ENCODE results near the gene SAMD4B.

The SAMD4B gene

DNA sequence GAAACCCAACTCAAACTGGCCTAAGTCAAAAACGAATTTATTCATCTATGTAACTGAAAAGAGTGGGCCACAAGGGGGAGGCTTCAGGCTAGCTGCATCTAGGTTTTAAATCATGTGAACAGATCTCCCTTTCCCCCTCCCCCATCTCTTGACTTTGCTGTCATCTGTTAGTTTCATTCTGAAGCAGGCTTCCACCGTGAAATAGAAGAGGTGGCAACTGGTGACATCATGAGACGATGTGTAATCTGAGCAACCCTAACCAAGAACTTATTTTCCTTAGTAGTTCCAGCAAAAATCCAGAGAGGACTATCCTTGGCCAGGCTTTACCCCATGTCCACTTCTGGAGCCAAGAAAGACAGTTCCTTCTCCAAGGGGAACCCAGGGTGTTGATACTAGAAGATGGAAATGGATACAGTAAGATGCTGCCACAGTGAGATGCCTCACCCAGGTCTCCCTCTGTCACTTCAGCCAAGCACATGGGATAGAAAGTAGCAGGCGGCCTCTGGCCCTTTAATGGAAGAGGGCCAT lies 9.4 kb downstream of the SAMD4B start:
- no peak for DNase-seq (ENCODE audit: extremely low read depth, low read depth)
- TF ChIP-seq, protein P1, sequence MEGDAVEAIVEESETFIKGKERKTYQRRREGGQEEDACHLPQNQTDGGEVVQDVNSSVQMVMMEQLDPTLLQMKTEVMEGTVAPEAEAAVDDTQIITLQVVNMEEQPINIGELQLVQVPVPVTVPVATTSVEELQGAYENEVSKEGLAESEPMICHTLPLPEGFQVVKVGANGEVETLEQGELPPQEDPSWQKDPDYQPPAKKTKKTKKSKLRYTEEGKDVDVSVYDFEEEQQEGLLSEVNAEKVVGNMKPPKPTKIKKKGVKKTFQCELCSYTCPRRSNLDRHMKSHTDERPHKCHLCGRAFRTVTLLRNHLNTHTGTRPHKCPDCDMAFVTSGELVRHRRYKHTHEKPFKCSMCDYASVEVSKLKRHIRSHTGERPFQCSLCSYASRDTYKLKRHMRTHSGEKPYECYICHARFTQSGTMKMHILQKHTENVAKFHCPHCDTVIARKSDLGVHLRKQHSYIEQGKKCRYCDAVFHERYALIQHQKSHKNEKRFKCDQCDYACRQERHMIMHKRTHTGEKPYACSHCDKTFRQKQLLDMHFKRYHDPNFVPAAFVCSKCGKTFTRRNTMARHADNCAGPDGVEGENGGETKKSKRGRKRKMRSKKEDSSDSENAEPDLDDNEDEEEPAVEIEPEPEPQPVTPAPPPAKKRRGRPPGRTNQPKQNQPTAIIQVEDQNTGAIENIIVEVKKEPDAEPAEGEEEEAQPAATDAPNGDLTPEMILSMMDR (IDR thresholded peaks at IDR 0.05; ENCODE audit: low read depth, low read length), result peak; percentile 10

DNA sequence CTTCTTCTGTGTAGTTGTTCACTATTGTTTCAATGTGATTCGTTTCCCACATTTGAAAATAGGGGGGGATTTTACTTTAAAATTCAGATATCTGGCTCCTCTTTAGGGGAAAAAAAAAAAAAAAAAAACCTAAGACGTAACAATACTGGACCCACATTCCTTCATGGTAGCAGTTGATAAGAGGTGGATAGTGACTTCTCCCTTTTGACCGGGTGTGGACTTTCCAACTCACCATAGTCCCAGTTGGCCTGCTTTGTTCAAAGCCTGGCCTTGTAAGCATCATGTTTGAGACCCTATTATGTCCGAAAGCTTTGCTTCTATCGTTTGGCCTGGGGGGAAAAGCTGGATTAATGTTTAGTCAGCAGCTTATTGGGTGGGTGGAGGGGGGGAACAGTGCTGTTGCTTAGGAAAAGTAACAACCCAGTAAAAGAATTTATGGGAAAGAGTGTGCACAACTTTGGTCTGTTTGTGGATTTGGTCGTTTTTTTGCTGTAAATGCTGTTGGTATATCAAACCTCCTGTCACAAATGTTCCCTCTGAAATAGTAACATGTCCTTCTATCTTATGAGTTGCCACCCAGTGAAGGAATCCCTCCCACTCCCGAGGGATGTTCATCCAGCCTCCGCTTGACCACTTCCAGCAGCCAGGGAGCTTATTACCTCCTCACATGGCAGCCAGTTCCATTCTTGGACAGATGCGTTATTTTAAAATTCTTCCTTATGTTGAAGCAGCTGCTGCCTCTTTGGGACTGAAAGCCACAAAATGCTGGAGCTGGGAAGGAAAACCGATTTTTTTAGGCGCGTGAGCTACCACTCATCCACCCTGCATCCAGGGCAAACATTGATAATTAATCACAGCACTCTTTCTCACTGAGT lies 10.4 kb downstream of the SAMD4B start:
- TF ChIP-seq, protein P1 (IDR thresholded peaks at IDR 0.05; ENCODE audit: low read depth, low read length), result no peak
- DNase-seq (ENCODE audit: extremely low read depth, low read depth), result no peak

DNA sequence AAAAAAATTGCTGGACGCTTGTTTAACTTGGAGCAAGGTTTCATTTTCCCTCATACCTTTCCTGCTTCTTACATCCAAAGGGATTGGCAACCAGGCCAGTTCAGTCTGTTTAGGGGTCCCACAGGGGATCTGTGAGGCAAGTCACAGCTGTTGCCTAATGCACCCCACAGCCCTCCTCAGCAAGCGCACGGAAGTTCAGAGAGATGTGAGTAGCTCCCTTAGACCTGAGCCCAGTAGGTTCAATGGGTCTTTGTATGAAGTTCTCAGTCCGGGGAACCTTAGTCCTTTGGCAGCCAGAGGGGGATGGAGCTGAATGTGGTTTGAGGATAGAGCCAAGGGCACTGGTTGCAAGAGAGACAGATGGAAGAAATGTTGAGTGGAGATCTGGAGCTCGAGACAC lies 13.0 kb downstream of the SAMD4B start:
- TF ChIP-seq, protein P1 (IDR thresholded peaks at IDR 0.05; ENCODE audit: low read depth, low read length), result no peak
- no peak for DNase-seq (ENCODE audit: extremely low read depth, low read depth)

DNA sequence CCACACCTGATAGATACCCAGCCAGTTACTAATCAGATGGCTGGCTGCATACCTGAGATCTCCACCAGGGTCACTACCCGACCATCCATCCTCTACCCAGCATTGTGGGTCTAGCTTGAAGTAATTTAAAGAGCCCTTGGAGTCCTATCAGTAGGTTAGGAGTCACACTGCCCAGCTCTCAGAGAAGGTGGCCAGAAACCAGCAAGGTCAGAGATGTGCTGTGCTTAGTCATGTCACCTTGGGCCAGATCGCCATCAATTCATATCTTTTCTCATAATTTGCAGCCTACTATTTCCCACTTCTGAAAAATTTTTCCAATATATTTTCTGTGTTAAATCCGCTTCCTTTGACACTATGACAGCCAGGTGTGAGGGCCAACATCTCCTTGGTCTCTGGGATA lies 13.9 kb downstream of the SAMD4B start:
- TF ChIP-seq, protein P1 (IDR thresholded peaks at IDR 0.05; ENCODE audit: low read depth, low read length), result no peak

DNA sequence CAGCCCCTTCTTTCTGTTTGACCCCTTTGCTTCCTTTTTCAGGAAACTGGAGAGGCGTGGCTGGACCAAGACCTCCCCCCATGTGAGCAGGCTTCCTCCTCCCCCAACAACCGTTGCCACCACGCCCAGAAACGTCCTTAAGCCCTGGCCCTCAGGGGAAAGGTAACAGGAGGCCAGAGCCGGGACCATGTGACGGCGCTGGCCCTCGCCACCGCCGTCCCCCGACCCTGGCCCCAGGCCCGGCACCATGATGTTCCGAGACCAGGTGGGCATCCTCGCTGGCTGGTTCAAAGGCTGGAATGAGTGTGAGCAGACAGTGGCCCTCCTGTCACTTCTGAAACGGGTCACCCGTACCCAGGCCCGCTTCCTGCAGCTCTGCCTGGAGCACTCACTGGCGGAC lies 14.4 kb downstream of the SAMD4B start:
- TF ChIP-seq, protein P1 (IDR thresholded peaks at IDR 0.05; ENCODE audit: low read depth, low read length), result no peak
- no peak for DNase-seq (ENCODE audit: extremely low read depth, low read depth)

More for the DNA sequence above, 13.9 kb downstream of the SAMD4B start:
- no peak for DNase-seq (ENCODE audit: extremely low read depth, low read depth)

DNA sequence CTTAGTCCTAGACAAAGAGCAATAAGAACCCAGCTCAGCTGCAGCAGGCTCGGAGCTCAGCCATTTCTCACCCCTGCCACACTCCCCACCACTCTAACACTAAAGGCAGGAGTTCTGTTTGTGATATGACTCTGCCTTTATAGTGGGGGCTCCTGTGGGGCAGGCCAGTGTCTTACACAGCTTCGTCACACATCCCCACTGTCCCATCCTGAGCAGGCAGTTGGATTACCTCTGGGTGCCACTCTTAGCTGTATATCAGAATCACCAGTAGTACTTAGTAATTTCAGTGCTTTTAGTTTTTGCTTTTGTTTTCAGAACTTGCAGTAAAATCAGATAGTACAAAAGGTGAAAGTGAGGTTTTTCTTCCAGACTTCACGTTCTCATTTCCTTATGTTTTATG lies 16.8 kb downstream of the SAMD4B start:
- TF ChIP-seq, protein P1 (IDR thresholded peaks at IDR 0.05; ENCODE audit: low read depth, low read length), result no peak
- no peak for DNase-seq (ENCODE audit: extremely low read depth, low read depth)

DNA sequence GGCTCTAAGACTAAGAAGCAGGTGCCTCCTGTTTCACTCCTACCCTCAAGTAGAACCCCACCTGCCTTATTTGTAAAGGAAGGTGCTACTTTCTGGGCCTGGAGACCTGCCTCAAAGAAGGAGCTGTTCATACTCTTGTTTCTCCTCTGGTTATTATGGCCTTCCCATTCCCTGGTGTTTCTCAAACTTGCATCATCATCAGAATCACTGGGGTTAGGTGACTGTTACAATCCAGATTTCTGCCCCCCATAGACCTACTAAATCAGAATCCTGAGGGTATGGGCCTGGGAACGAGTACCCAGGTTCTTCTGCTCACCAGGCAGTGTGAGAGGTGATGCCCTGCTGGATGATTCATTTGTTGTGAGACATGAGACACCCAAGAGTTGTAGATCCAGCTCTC lies 18.4 kb downstream of the SAMD4B start:
- TF ChIP-seq, protein P1 (IDR thresholded peaks at IDR 0.05; ENCODE audit: low read depth, low read length), result no peak
- DNase-seq (ENCODE audit: extremely low read depth, low read depth), result no peak
